Activated naive CD8-positive, alpha-beta T cell treated with anti-CD3 and anti-CD28 coated beads for 36 hours (primary cell): ENCODE measurements around the gene DUS3L. TPM values are rescaled to one million over a fixed set of nuclear protein-coding genes. Genes with fewer than 3 reads are reported as not detected.

Source experiments
- DNase-seq: peaks from one replicate; pipeline ENCODE4 v3.0.0; 2021
- H3K27ac Mint-ChIP-seq: one replicate; pipeline ENCODE4 v1.8.0; 2022; ENCODE audit warnings: mild to moderate bottlenecking, moderate library complexity, mixed read lengths
- H3K27me3 Mint-ChIP-seq: one replicate; pipeline ENCODE4 v1.8.0; 2022; ENCODE audit warnings: mild to moderate bottlenecking, mixed read lengths
- H3K36me3 Mint-ChIP-seq: one replicate; pipeline ENCODE4 v1.8.0; 2021; ENCODE audit warnings: mild to moderate bottlenecking, mixed read lengths
- H3K4me1 Mint-ChIP-seq: one replicate; pipeline ENCODE4 v1.8.0; 2021; ENCODE audit warnings: mixed read lengths
- H3K4me3 Mint-ChIP-seq: one replicate; pipeline ENCODE4 v1.8.0; 2022; ENCODE audit warnings: mild to moderate bottlenecking, moderate library complexity, mixed read lengths
- H3K9me3 Mint-ChIP-seq: one replicate; pipeline ENCODE4 v1.8.0; 2022; ENCODE audit warnings: mixed read lengths
- total RNA-seq, 2 experiments: library from RNA; stranded (reverse); gene quantifications; one replicate each; pipeline ENCODE4 v1.2.3, GENCODE V29; 2021

Gene DUS3L
- 100 to 1,000 TPM; 103 to 106 TPM for total RNA-seq

DNA sequence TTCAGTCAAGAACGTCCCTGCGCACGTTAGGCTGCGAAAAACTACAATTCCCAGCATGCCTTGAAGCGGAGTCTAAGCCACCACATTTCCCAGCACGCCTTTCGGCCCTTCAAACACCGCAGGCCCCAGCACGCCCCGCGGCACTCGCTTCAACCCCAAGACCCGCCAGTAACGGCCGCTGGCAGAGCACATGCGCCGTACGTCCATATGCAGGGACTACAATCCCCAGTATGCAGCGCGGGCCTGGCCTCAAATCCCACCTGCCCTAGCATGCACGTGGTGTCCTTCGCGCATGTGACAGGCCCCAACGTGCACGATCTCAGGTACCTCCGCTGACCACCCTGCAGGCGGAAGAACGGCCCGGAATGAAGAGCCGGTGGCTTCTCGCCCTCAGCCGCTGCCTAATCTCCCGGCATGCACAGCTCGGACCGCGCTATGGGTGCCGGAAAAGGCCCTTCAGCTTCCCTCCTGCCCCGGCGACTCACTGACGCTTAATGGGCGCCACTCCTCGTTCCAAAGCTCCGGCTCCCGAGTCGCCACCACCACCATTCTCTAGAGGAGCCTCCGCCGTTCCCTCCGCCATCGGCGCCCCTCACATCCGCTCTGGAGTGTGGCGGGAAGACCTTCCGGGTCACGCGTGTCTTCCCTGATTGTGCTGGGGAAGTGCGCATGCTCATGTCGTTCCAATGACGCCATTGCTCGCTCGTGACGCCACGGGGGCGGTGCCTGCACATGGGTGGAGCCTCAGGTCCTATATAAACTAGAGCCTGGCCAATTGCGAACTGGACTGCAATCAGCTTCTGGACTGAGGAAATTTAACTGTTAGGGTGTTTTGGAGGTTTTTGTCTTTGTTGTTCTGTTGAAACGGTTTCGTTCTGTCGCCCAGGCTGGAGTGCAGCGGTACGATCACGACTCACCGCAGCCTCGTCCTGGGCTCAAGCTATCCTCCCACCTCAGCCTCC, at the start of gene DUS3L:
Gene DUS3L (minus strand): TSS at position 605 of the 962 bp plus-strand sequence. CDS start 22 bp downstream, at position 583.
- Mint-ChIP-seq H3K27ac (peak within 1 kb of the TSS; percentile 100), H3K4me3 (peak within 1 kb of the TSS; percentile 97), H3K4me1 (peaks cover 7% of the 10 kb centered on the region), H3K36me3 (peaks cover 32% of the 10 kb centered on the region), H3K9me3 (no peaks in the 10 kb centered on the region), H3K27me3 (peaks cover 5% of the 10 kb centered on the region)
- peak; percentile 96 for DNase-seq

DNA sequence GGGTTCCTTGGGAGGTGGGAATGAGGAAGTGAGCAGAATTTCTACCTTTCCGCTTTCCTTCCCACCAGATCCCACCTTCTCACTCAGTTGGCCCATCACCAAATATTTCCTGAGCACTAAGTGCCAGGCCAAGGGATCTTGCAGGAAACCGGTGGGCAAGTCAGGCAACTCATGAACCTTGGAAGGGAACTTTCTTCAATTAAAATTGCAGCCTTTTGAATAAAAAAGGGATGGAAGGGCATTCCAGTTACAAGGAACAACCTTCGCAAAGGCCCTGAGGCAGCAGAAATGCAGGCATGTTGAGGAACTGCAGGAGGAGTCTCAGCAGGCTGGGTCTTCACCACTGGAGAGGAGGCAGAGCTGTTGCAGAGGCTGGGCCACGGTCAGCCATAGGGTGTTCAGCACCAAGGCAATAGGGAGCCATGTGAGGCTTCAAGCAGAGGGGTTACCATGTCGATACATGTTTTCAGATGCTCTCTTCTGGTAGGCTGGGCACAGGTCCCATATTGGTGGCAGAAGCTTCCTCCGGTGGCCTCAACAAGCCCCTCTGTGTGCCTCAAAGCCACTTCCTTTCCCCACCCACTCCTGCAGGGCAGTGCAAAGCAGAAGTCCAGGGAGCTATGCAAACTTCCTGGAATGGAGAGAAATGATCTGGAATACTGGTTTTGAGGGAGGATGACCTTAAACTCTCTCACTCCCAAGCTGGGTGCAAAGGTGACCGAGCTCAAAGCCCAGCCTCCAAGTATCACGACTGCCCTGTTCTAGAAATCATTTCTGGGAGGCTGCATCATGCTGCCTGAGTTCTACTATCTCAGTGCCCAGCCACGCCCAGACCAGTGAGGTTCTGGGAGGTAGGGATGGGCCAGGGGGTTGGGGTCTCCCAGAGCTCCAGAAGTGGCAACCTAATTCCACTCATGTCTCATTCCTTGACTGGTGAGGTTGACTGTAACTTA, 48.4 kb upstream of the DUS3L start, which contains the start of gene FUT6:
Gene FUT6 (minus strand): TSS at position 638 of the 953 bp plus-strand sequence. CDS start 7,135 bp downstream, outside the sequence.
- Mint-ChIP-seq H3K36me3 (no peaks in the 10 kb centered on the region), H3K4me3 (no peak within 1 kb of the TSS), H3K4me1 (peaks cover 14% of the 10 kb centered on the region), H3K9me3 (no peaks in the 10 kb centered on the region), H3K27me3 (no peaks in the 10 kb centered on the region), H3K27ac (no peak within 1 kb of the TSS)
- no peak for DNase-seq

GRCh38 chr19:5838353-5839064, 47.5 kb upstream of the DUS3L start:
- Mint-ChIP-seq H3K4me1 (peaks cover 14% of the 10 kb centered on the region), H3K27me3 (no peaks in the 10 kb centered on the region), H3K36me3 (no peaks in the 10 kb centered on the region), H3K4me3 (no peak overlapping the region), H3K9me3 (no peaks in the 10 kb centered on the region), H3K27ac (no peak overlapping the region)
- DNase-seq, result no peak

- Mint-ChIP-seq H3K4me1 (peaks cover 14% of the 10 kb centered on the region), H3K27ac (no peak overlapping the region), H3K4me3 (no peak overlapping the region), H3K27me3 (no peaks in the 10 kb centered on the region), H3K36me3 (no peaks in the 10 kb centered on the region), H3K9me3 (no peaks in the 10 kb centered on the region)
- DNase-seq, result no peak
These were observed 46.9 kb upstream of the DUS3L start for GRCh38 chr19:5837761-5838352.

- no peak overlapping the region for H3K4me3 Mint-ChIP-seq
- no peaks in the 10 kb centered on the region for H3K36me3 Mint-ChIP-seq
- no peak for DNase-seq
- H3K27me3 Mint-ChIP-seq, result no peaks in the 10 kb centered on the region
- peaks cover 7% of the 10 kb centered on the region for H3K4me1 Mint-ChIP-seq
- H3K9me3 Mint-ChIP-seq, result no peaks in the 10 kb centered on the region
- H3K27ac Mint-ChIP-seq, result no peak overlapping the region
These were observed 41.7 kb upstream of the DUS3L start for GRCh38 chr19:5832527-5833216.

GRCh38 chr19:5832061-5832460, 41.1 kb upstream of the DUS3L start:
- no peak for DNase-seq
- Mint-ChIP-seq H3K27ac (no peak overlapping the region), H3K4me1 (peaks cover 8% of the 10 kb centered on the region), H3K4me3 (no peak overlapping the region), H3K36me3 (no peaks in the 10 kb centered on the region), H3K27me3 (no peaks in the 10 kb centered on the region), H3K9me3 (no peaks in the 10 kb centered on the region)

DNA sequence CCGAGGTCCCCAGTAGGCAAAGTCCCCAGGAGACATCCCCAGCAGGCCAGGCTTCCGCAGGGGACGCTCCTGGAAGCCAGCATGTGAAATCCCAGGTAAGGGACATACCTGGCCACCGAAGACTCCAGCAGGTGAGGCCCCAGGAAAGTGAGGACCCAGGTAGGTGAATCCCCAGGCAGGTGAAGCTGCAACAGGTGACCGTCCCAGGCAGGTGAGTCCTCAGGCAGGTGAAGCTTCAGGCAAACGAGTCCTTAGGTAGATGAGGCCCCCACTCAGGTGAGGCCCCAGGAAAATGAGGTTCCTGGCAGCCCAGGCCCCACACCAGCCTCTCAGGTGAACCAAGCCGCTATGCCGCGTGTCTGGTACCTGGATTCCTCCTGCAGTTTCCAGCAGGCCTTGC, 40.2 kb upstream of the DUS3L start:
- Mint-ChIP-seq H3K4me3 (no peak overlapping the region), H3K4me1 (peaks cover 13% of the 10 kb centered on the region), H3K9me3 (no peaks in the 10 kb centered on the region), H3K27ac (no peak overlapping the region), H3K27me3 (no peaks in the 10 kb centered on the region), H3K36me3 (no peaks in the 10 kb centered on the region)
- DNase-seq, result no peak

- Mint-ChIP-seq H3K27ac (no peak overlapping the region), H3K4me1 (peaks cover 13% of the 10 kb centered on the region), H3K9me3 (no peaks in the 10 kb centered on the region), H3K27me3 (no peaks in the 10 kb centered on the region), H3K36me3 (no peaks in the 10 kb centered on the region), H3K4me3 (peak overlapping the region; percentile 99)
- DNase-seq, result no peak
These were observed 38.8 kb upstream of the DUS3L start for GRCh38 chr19:5829567-5830310.

DNA sequence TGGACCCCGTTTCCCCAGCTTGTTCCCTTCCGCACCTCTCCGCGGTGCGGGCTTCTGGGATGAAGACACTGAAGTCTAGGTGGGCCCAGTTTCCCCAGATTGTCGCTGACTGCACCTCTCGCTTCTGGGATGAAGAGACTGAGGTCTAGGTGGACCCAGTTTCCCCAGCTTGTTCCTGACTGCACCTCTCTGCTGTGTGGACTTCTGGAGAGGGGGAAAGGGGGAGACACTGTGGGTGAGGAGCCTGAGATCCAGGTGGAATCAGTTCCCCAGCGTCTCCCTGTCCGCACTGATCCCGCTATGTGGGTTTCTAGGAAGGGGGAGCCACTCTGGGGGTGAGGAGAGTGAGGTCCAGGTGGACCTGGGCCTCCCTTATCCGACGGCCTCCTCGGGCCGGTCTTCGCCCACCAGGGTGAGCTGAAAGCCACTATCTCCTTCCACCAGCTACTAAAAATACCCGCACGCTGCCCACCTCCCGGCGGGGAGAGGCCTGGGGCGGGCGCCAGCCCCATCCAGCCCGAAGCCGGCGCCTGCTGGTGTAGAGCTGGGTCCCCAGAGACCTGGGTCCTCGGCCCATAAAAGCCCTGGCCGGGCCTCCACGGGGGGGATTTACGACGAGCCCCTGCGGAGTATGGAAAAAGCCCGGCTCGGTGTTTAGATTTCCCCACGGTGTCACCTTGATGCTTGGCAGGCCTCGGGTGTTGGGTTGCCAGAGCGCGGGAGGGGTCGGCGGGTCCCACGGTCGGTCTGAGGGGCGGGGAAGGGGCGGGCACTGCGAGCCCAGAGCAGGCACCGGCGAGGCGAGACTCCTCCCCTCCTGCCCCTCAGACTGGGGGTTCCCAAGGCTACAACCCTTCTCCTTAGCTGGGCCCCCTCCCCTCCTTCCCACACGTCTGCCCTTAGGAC, 38.0 kb upstream of the DUS3L start:
- DNase-seq, result peak; percentile 46
- no peaks in the 10 kb centered on the region for H3K36me3 Mint-ChIP-seq
- peaks cover 13% of the 10 kb centered on the region for H3K4me1 Mint-ChIP-seq
- peak overlapping the region; percentile 99 for H3K27ac Mint-ChIP-seq
- H3K4me3 Mint-ChIP-seq, result peak overlapping the region; percentile 99
- no peaks in the 10 kb centered on the region for H3K9me3 Mint-ChIP-seq
- no peaks in the 10 kb centered on the region for H3K27me3 Mint-ChIP-seq

- H3K4me3 Mint-ChIP-seq, result peak overlapping the region; percentile 99
- H3K4me1 Mint-ChIP-seq, result peaks cover 13% of the 10 kb centered on the region
- no peaks in the 10 kb centered on the region for H3K27me3 Mint-ChIP-seq
- DNase-seq, result peak; percentile 97
- peak overlapping the region; percentile 99 for H3K27ac Mint-ChIP-seq
- H3K9me3 Mint-ChIP-seq, result no peaks in the 10 kb centered on the region
- H3K36me3 Mint-ChIP-seq, result no peaks in the 10 kb centered on the region
These were observed 37.1 kb upstream of the DUS3L start for GRCh38 chr19:5827891-5828660.

- no peaks in the 10 kb centered on the region for H3K27me3 Mint-ChIP-seq
- peaks cover 13% of the 10 kb centered on the region for H3K4me1 Mint-ChIP-seq
- H3K27ac Mint-ChIP-seq, result peak overlapping the region; percentile 83
- H3K36me3 Mint-ChIP-seq, result no peaks in the 10 kb centered on the region
- peak overlapping the region; percentile 83 for H3K4me3 Mint-ChIP-seq
- H3K9me3 Mint-ChIP-seq, result no peaks in the 10 kb centered on the region
- DNase-seq, result no peak
These were observed 36.5 kb upstream of the DUS3L start for GRCh38 chr19:5827342-5827890.
